Panc1 (cell line): Measurements from ENCODE around the gene PTPRJ. TPM values are rescaled to one million over a fixed set of nuclear protein-coding genes. Genes with fewer than 3 reads are reported as not detected.
"Not testable (repeated sequence)": the region's sequence is repeated elsewhere in the genome, so short reads cannot be mapped to it uniquely, and the experiment has no call there.

Experiments used
- ATAC-seq: fragments of 200-7000 bp; cut with Tn5 transposase; 2 replicates; pipeline ENCODE4 v1.9.1; 2020; ENCODE audit warnings: mild to moderate bottlenecking, moderate library complexity
- BruUV-seq: library from RNA; stranded (reverse); fragments of 400-500 nt; replicated peaks from 2 replicates; lab custom pipeline; 2021; lab: Mats Ljungman, UMichigan
- CTCF ChIA-PET: fragments of 300-600 bp; sonication (Branson Sonifier 250); formaldehyde crosslinking; loops from one replicate; lab custom pipeline; 2022; ENCODE audit warnings: antibody characterized with exemption; lab: Charles Lee
- POLR2A ChIA-PET: fragments of 300-600 bp; sonication (Branson Sonifier 250); formaldehyde crosslinking; loops from one replicate; lab custom pipeline; 2022; ENCODE audit warnings: antibody characterized with exemption; lab: Charles Lee
- DNase-seq: peaks from one replicate; pipeline ENCODE4 v3.0.0-alpha.2; 2010; ENCODE audit warnings: low read depth, low spot score
- H3K27ac ChIP-seq: 2 replicates; pipeline ENCODE4 v1.5.1; 2011; ENCODE audit warnings: mild to moderate bottlenecking, low read length, inconsistent platforms
- H3K27me3 ChIP-seq: fragments of 200-500 bp; sonication (Bioruptor generic); 2 replicates; pipeline ENCODE4 v1.6.0; 2014; ENCODE audit warnings: low read length, inconsistent platforms; ENCODE audit not compliant: control insufficient read depth, insufficient read depth
- H3K36me3 ChIP-seq: fragments of 200-500 bp; sonication (Bioruptor generic); 2 replicates; pipeline ENCODE4 v1.5.1; 2014; ENCODE audit warnings: inconsistent platforms, mild to moderate bottlenecking, low read length, moderate library complexity; ENCODE audit not compliant: control insufficient read depth, insufficient read depth
- H3K4me1 ChIP-seq: 2 replicates; pipeline ENCODE4 v1.5.1; 2011; ENCODE audit warnings: inconsistent platforms, mild to moderate bottlenecking, low read length, moderate library complexity; ENCODE audit not compliant: control insufficient read depth, insufficient read depth
- H3K4me3 ChIP-seq, 2 experiments: 2 replicates each; pipeline ENCODE4 v1.5.1; 2011 to 2012; ENCODE audit warnings: low read depth in 2 of 2, low read length in 2 of 2, mild to moderate bottlenecking in 2 of 2, inconsistent platforms in 1 of 2, moderate library complexity in 1 of 2
- H3K9me3 ChIP-seq: fragments of 200-500 bp; sonication (Bioruptor generic); 2 replicates; pipeline ENCODE4 v1.5.1; 2014; ENCODE audit warnings: low read depth, mild to moderate bottlenecking, inconsistent platforms, low read length, moderate library complexity; ENCODE audit not compliant: control insufficient read depth, insufficient read depth
- POLR2AphosphoS5 ChIP-seq: IDR thresholded peaks from 2 replicates; pipeline ENCODE4 v1.6.1; 2012; ENCODE audit warnings: mild to moderate bottlenecking, low read depth, low read length, moderate library complexity
- SIN3A ChIP-seq: IDR thresholded peaks from 2 replicates; pipeline ENCODE4 v1.6.1; 2012; ENCODE audit warnings: low read depth, mild to moderate bottlenecking, low read length, moderate library complexity, borderline replicate concordance; ENCODE audit not compliant: insufficient read depth
- TCF7L2 ChIP-seq: IDR thresholded peaks from 2 replicates; pipeline ENCODE4 v1.6.1; 2011; ENCODE audit warnings: mild to moderate bottlenecking, low read depth, low read length, inconsistent platforms
- in situ Hi-C: cut with HindIII; loops from 2 replicates; pipeline ENCODE4 v1.10.0; 2016; ENCODE audit warnings: low sequenced_read_pairs, low pct_unique_long_range_greater_than_20kb
- intact Hi-C: fragments of 100-400 bp; cut with micrococcal nuclease; formaldehyde crosslinking; loops from one replicate; pipeline ENCODE4 v1.10.0; 2022; ENCODE audit not compliant: unreplicated experiment
- total RNA-seq: library from RNA; stranded (reverse); gene quantifications from one replicate; pipeline ENCODE4 v1.2.1, GENCODE V29; 2021; ENCODE audit not compliant: unreplicated experiment
- TF ChIP-seq, protein P1 (sequence below): fragments of 450-650 bp; IDR thresholded peaks from 2 replicates; pipeline ENCODE4 v1.5.1; 2017; ENCODE audit warnings: mild to moderate bottlenecking
- TF ChIP-seq, protein P2 (sequence below), 2 experiments: IDR thresholded peaks; 2 replicates each; pipeline ENCODE4 v1.6.1; 2011 to 2012; ENCODE audit warnings: low read depth in 2 of 2, control low read depth in 1 of 2, low read length in 1 of 2, mild to moderate bottlenecking in 1 of 2, moderate library complexity in 1 of 2; ENCODE audit not compliant: insufficient read depth in 1 of 2

Gene PTPRJ
- total RNA-seq, 1 experiment from 2014 or later = 73.6 TPM

DNA sequence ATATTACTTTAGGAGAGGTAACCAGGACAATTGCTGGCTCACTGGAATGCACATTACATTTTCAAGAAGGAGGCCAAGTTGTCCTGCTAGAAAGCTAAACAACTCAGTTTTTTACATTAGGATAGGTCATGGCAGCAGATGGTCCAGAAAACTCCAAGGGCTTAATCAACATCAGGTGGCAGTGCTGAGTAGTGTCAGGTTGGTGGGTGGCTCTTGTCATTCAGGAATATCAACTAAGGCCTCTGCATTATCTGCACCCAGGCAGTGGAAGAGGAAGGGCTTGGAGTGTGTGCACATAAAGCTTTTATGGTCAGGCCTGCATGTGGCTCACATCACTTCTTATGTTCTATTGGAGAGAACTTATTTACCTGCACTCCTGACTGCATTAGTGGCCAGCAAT, 204.1 kb downstream of the PTPRJ start:
- BruUV-seq = no TSS peak
- Histone ChIP-seq H3K36me3 (no peaks in the 10 kb centered on the region), H3K4me1 (no peaks in the 10 kb centered on the region), H3K27ac (no peak overlapping the region), H3K4me3 (no peak overlapping the region), H3K27me3 (no peaks in the 10 kb centered on the region), H3K9me3 (no peaks in the 10 kb centered on the region)
- no peak for ATAC-seq
- TF ChIP-seq, protein P1, sequence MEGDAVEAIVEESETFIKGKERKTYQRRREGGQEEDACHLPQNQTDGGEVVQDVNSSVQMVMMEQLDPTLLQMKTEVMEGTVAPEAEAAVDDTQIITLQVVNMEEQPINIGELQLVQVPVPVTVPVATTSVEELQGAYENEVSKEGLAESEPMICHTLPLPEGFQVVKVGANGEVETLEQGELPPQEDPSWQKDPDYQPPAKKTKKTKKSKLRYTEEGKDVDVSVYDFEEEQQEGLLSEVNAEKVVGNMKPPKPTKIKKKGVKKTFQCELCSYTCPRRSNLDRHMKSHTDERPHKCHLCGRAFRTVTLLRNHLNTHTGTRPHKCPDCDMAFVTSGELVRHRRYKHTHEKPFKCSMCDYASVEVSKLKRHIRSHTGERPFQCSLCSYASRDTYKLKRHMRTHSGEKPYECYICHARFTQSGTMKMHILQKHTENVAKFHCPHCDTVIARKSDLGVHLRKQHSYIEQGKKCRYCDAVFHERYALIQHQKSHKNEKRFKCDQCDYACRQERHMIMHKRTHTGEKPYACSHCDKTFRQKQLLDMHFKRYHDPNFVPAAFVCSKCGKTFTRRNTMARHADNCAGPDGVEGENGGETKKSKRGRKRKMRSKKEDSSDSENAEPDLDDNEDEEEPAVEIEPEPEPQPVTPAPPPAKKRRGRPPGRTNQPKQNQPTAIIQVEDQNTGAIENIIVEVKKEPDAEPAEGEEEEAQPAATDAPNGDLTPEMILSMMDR = peak; percentile 13; the same call in 1 of the 2 replicates
- TF ChIP-seq TCF7L2 = no peak
- DNase-seq = no peak
- intact Hi-C loops (no loop called here), in situ Hi-C loops (no loop called here)
- POLR2A ChIA-PET = no interaction called here
- CTCF ChIA-PET = no interaction called here

DNA sequence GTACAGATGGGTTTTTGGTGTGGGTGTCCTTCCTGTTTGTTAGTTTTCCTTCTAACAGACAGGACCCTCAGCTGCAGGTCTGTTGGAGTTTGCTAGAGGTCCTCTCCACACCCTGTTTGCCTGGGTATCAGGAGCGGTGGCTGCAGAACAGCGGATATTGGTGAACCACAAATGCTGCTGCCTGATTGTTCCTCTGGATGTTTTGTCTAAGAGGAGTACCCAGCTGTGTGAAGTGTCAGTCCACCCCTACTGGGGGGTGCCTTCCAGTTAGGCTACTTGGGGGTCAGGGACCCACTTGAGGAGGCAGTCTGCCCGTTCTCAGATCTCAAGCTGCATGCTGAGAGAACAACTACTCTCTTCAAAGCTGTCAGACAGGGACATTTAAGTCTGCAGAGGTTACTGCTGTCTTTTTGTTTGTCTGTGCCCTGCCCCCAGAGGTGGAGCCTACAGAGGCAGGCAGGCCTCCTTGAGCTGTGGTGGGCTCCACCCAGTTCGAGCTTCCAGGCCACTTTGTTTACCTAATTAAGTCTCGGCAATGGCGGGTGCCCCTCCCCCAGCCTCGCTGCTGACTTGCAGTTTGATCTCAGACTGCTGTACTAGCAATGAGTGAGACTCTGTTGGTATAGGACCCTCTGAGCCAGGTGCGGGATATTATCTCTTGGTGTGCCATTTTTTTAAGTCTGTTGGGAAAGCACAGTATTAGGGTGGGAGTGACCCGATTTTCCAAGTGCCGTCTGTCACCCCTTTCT, 210.7 kb downstream of the PTPRJ start:
- DNase-seq, H3K27me3 ChIP-seq, ATAC-seq, H3K4me1 ChIP-seq, intact Hi-C loops, H3K36me3 ChIP-seq, POLR2A ChIA-PET, BruUV-seq, in situ Hi-C loops, H3K9me3 ChIP-seq, CTCF ChIA-PET, H3K4me3 ChIP-seq, H3K27ac ChIP-seq: not testable (repeated sequence)

DNA sequence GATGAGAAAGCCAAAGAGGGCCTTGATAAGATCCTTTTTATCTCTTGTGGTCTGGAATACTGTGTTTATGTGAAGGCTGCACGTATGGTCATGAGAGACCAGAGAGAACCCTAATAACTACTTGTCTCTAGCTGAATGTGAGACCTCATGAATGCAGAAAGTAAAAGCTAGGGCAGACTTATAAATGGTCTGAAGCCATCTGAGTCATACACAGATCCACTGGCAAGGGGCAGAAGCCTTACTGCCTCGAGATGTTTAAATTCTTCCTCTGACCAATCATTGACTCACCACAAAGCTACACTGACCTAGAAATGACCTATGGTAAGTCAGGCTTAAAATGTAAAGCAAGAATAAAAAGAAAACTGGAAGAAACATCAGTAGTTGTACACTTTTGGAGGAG, 213.5 kb downstream of the PTPRJ start:
- no TSS peak for BruUV-seq
- TF ChIP-seq TCF7L2 (no peak), SIN3A (no peak), POLR2AphosphoS5 (no peak)
- TF ChIP-seq, protein P2, sequence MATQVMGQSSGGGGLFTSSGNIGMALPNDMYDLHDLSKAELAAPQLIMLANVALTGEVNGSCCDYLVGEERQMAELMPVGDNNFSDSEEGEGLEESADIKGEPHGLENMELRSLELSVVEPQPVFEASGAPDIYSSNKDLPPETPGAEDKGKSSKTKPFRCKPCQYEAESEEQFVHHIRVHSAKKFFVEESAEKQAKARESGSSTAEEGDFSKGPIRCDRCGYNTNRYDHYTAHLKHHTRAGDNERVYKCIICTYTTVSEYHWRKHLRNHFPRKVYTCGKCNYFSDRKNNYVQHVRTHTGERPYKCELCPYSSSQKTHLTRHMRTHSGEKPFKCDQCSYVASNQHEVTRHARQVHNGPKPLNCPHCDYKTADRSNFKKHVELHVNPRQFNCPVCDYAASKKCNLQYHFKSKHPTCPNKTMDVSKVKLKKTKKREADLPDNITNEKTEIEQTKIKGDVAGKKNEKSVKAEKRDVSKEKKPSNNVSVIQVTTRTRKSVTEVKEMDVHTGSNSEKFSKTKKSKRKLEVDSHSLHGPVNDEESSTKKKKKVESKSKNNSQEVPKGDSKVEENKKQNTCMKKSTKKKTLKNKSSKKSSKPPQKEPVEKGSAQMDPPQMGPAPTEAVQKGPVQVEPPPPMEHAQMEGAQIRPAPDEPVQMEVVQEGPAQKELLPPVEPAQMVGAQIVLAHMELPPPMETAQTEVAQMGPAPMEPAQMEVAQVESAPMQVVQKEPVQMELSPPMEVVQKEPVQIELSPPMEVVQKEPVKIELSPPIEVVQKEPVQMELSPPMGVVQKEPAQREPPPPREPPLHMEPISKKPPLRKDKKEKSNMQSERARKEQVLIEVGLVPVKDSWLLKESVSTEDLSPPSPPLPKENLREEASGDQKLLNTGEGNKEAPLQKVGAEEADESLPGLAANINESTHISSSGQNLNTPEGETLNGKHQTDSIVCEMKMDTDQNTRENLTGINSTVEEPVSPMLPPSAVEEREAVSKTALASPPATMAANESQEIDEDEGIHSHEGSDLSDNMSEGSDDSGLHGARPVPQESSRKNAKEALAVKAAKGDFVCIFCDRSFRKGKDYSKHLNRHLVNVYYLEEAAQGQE (IDR thresholded peaks at IDR 0.05; ENCODE audit: insufficient read depth in 1 of 2, low read depth in 2 of 2, low read length in 1 of 2) = no peak
- TF ChIP-seq, protein P1 = no peak
- no peaks in the 10 kb centered on the region for H3K27me3 ChIP-seq
- ATAC-seq = no peak
- POLR2A ChIA-PET = no interaction called here
- no peak overlapping the region for H3K4me3 ChIP-seq
- DNase-seq = no peak
- intact Hi-C loops = no loop called here
- CTCF ChIA-PET = no interaction called here
- in situ Hi-C loops = no loop called here
- no peaks in the 10 kb centered on the region for H3K9me3 ChIP-seq
- no peak overlapping the region for H3K27ac ChIP-seq
- no peaks in the 10 kb centered on the region for H3K4me1 ChIP-seq
- H3K36me3 ChIP-seq = no peaks in the 10 kb centered on the region
